GM12801 (cell line): ENCODE measurements around the gene SDCBP2.

Experiments used
- TF ChIP-seq, protein P1 (sequence below): IDR thresholded peaks from one replicate; pipeline ENCODE4 v1.5.1; 2011; ENCODE audit warnings: control low read depth; ENCODE audit not compliant: insufficient read length; ENCODE audit errors: extremely low read depth

SDCBP2 gene

DNA sequence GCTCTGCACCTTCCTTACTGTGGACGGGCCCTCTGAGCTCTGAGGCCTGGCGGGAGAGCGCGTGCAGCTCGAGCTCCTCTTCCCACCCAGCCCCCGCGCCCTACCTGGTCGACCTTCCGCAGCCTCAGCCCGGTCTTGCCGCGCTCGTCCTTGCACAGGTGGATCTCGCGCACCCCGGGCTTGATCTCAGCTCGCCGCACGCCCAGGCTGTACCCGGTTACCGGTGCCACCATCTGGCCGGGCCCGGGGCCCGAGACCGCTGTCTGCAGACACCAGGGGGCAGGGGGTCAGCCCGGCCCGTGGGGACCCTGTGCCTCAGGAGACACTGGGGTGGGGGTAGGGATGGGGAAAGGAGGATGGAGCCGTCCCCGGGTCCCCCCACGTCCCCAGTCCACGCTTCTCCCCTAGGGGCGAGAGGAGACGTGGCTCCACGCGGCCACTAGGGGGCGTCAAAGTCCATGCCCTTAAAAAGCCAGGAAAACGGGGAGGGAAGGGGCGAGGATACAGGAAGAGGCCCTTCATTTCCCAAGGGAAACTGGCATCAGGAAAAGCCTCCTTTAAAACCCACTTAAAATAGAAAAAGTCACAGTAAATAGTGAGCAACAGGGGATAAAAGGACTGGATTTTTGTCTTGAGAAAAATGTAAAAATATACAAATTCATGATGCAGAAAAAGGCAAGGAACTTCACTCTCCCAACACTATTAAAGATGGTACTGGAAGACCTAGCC is 15.5 kb downstream of the SDCBP2 start:
- TF ChIP-seq, protein P1, sequence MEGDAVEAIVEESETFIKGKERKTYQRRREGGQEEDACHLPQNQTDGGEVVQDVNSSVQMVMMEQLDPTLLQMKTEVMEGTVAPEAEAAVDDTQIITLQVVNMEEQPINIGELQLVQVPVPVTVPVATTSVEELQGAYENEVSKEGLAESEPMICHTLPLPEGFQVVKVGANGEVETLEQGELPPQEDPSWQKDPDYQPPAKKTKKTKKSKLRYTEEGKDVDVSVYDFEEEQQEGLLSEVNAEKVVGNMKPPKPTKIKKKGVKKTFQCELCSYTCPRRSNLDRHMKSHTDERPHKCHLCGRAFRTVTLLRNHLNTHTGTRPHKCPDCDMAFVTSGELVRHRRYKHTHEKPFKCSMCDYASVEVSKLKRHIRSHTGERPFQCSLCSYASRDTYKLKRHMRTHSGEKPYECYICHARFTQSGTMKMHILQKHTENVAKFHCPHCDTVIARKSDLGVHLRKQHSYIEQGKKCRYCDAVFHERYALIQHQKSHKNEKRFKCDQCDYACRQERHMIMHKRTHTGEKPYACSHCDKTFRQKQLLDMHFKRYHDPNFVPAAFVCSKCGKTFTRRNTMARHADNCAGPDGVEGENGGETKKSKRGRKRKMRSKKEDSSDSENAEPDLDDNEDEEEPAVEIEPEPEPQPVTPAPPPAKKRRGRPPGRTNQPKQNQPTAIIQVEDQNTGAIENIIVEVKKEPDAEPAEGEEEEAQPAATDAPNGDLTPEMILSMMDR: no peak

DNA sequence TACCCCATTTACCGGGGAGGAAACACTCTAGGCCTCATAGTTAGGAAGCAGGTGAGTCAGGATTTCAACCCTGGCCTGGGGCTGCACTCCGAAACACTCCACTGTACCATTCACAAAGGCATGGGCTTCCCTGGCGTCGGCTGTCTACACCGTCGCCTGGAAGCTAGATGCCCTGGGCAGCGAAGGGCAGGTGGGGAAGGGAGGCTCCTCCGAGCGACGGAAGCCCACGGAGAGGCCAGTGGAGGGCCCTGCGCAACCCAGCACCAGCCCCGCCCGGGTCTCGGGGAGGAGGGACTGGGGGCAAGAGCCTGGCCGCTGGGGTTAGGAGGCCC is 16.1 kb downstream of the SDCBP2 start:
- TF ChIP-seq, protein P1: no peak

DNA sequence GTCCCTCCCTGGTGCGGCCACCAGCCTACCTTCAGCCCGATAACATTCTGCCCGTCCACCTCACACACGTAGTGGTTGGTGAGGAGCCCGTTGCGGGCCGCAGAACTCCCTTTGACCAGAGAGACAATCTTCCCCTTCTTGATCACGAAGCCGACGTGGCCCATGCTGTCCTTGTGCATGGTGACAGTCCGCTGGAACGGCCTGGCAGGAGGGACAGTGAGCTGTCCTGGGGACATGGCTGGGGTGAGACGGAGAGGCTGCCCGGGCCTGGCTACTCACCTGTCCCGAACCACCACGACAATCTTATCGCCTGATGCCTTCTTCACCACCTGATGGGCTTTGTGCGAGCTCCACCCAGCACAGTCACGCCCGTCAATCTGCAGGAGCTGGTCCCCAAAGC is 16.6 kb downstream of the SDCBP2 start:
- TF ChIP-seq, protein P1: no peak

DNA sequence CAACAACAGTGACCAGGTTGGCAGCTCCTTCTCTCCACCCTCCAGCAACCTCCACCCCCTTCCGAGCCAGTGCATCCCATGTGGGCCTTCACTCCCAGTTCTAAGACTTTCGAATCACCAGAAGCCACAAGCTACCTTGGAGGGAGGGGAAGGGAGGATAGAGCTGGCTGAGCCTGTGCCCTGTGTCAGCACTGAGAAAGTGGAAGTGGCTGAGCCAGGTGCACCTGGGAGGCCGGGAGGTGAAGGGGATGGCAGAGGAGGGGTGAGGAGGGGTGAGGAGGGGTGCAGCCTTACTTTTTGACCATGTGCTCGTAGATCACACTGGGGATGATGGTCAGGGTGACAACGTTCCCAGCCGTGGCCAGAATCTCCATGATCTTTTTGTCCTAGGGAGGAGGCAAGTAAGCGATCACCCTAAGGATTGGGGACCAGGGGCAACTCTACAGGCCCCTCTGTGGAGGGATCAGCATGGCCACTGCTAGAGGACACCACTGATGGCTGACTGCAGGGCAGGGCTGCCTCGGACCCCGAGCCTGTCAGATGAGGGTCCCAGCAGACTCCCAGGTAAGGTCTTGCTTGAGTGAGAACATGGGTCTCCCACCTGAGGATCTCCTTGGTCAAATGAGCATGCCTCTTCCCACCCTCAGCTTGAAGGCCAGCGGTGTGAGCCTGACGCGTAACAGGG is 18.3 kb downstream of the SDCBP2 start:
- TF ChIP-seq, protein P1: no peak

DNA sequence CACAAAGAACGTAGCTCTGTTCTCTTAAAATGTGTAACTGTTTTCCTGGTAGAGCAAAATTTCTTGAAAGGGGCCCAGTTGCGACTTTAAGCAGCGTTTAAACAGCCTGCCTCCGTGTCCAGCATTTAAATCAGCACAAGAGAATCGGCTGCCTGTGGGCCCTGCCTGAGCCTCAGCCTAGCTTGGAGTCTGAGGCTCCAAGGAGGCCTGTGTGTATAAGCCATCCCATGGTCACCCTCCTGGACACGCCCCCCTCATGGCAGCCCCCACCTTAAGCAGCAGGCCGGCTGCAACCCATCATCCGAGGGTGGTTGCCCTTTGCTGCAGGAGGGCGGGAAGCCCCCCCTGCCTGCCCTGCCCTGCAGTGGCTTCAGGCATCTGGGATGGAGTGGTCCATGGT is 18.9 kb downstream of the SDCBP2 start:
- TF ChIP-seq, protein P1: no peak

DNA sequence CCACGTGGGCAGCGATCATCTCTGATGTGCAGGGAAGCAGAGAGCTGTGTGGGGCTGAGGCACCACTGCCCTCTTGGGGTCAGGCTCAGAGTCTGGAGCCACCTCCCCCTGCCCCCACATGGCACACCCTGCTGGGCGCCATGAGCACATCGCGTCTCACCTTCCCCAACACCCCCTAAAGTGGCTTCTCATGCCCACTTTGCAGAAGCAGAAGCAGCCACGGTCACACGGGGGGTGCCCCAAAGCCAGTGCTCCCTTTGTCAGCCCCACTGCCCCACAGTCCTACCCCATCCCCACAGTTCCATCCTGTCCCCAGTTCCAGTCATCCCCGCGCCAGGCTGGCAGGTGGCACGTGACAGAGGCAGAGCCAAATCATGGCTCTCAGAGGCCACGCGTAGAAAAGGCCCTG is 19.5 kb downstream of the SDCBP2 start:
- TF ChIP-seq, protein P1: no peak

DNA sequence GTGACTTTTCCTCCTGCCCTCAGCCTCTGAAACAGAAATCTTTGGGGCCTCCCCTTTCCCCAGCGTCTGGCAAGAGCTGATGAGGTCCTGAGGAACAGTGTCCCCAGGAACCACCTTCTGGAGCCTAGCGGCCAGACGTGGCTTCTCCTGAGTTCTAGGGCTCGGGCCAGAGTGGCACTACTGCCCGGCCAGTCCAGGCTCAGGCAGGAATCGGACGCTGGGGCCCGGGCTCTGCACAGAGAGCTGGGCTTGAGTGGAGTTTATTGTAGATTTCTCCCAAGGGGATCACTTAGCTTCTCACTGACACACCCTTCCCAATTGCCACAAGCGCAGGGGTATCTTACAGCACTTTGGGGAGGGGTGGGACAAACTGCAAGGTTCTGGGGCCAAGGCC is 20.2 kb downstream of the SDCBP2 start:
- TF ChIP-seq, protein P1: no peak
